Keratinocyte (primary cell): ENCODE data around the gene NME7.

Experiments used
- CTCF ChIP-seq, 3 experiments: IDR thresholded peaks in 1 of 3; conservative IDR thresholded peaks in 1 of 3; optimal IDR thresholded peaks in 1 of 3; 2 replicates in 2 of 3; 3 replicates in 1 of 3; pipeline versions ENCODE3 to v1.5.1; 2011; ENCODE audit warnings: low read length in 3 of 3, mild to moderate bottlenecking in 3 of 3, moderate library complexity in 2 of 3, control low read depth in 1 of 3, inconsistent platforms in 1 of 3; ENCODE audit not compliant: insufficient read depth in 2 of 3; ENCODE audit errors: extremely low read depth in 1 of 3
- EZH2 ChIP-seq: IDR thresholded peaks from one replicate; pipeline ENCODE4 v1.6.1; 2012; ENCODE audit warnings: inconsistent platforms, mild to moderate bottlenecking, low read length, moderate library complexity

GRCh38 chr1:169103002-169103401 lies 264.6 kb downstream of the NME7 start:
- TF ChIP-seq EZH2 (no peak), CTCF (optimal IDR thresholded peaks at IDR 0.05 in 1 of 3, IDR thresholded peaks at IDR 0.05 in 1 of 3, conservative IDR thresholded peaks at IDR 0.05 in 1 of 3; ENCODE audit: extremely low read depth in 1 of 3, insufficient read depth in 2 of 3, low read length in 3 of 3) (no peak)
